HFFc6 (cell line): ENCODE measurements around the gene EPHB1. TPM values are rescaled to one million over a fixed set of nuclear protein-coding genes. Genes with fewer than 3 reads are reported as not detected.

ENCODE experiments used
- DNase-seq: peaks from one replicate; pipeline ENCODE4 v3.0.0-alpha.2; 2018
- H3K27ac Mint-ChIP-seq: 2 replicates; pipeline ENCODE4 v1.8.0; 2020; ENCODE audit warnings: mild to moderate bottlenecking, mixed read lengths
- H3K27me3 Mint-ChIP-seq: 2 replicates; pipeline ENCODE4 v1.8.0; 2021; ENCODE audit warnings: mild to moderate bottlenecking, moderate library complexity, mixed read lengths; ENCODE audit not compliant: insufficient read depth
- H3K36me3 Mint-ChIP-seq: 2 replicates; pipeline ENCODE4 v1.8.0; 2021; ENCODE audit warnings: low read depth, mixed read lengths
- H3K4me1 Mint-ChIP-seq: 2 replicates; pipeline ENCODE4 v1.8.0; 2020; ENCODE audit warnings: low read depth, mixed read lengths
- H3K4me3 Mint-ChIP-seq: 2 replicates; pipeline ENCODE4 v1.8.0; 2020; ENCODE audit warnings: mild to moderate bottlenecking, moderate library complexity, mixed read lengths
- H3K9me3 Mint-ChIP-seq: 2 replicates; pipeline ENCODE4 v1.8.0; 2020; ENCODE audit warnings: mild to moderate bottlenecking, mixed read lengths
- total RNA-seq, 6 experiments: library from RNA; stranded (reverse); fragmentation: NEBNext Ultra II Directional; extraction: Animal tissue kit (Norgen Biotek cat#: 25700); gene quantifications; 2 replicates in 1 of 6; 3 replicates in 5 of 6; pipeline ENCODE4 v1.2.3, GENCODE V29; 2021
- TF ChIP-seq, protein P1 (sequence below): fragments of 200-600 bp; sonication (generic); IDR thresholded peaks from 2 replicates; pipeline ENCODE4 v1.5.0; 2021; ENCODE audit warnings: antibody characterized with exemption, mild to moderate bottlenecking

The EPHB1 gene
- total RNA-seq, 6 experiments from 2014 or later, result 0.88 to 2.6 (median 1.0) TPM

GRCh38 chr3:134790065-134790464, 5.0 kb upstream of the EPHB1 start:
- Mint-ChIP-seq H3K27ac (no peak overlapping the region), H3K4me3 (no peak overlapping the region), H3K9me3 (no peaks in the 10 kb centered on the region), H3K36me3 (no peaks in the 10 kb centered on the region), H3K4me1 (no peaks in the 10 kb centered on the region), H3K27me3 (peaks cover 20% of the 10 kb centered on the region)
- DNase-seq, result no peak
- TF ChIP-seq, protein P1, sequence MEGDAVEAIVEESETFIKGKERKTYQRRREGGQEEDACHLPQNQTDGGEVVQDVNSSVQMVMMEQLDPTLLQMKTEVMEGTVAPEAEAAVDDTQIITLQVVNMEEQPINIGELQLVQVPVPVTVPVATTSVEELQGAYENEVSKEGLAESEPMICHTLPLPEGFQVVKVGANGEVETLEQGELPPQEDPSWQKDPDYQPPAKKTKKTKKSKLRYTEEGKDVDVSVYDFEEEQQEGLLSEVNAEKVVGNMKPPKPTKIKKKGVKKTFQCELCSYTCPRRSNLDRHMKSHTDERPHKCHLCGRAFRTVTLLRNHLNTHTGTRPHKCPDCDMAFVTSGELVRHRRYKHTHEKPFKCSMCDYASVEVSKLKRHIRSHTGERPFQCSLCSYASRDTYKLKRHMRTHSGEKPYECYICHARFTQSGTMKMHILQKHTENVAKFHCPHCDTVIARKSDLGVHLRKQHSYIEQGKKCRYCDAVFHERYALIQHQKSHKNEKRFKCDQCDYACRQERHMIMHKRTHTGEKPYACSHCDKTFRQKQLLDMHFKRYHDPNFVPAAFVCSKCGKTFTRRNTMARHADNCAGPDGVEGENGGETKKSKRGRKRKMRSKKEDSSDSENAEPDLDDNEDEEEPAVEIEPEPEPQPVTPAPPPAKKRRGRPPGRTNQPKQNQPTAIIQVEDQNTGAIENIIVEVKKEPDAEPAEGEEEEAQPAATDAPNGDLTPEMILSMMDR, result no peak

DNA sequence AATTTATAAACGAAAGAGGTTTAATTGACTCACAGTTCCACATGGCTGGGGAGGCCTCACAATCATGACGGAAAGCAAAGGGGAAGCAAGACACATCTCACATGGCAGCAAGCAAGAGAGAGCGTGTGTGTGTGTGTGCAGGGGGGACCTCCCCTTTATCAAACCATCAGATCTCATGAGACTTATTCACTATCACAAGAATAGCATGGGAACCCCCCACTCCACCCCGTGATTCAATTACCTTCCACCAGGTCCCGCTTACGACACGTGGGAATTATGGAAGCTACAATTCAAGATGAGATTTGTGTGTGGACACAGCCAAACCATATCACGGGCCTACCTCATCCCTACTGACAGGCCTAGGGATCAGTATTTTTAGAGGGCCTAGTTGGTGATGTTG, 3.1 kb upstream of the EPHB1 start:
- H3K9me3 Mint-ChIP-seq, result no peaks in the 10 kb centered on the region
- TF ChIP-seq, protein P1, result no peak
- H3K27me3 Mint-ChIP-seq, result peaks cover 22% of the 10 kb centered on the region
- no peak for DNase-seq
- H3K36me3 Mint-ChIP-seq, result no peaks in the 10 kb centered on the region
- no peak overlapping the region for H3K4me3 Mint-ChIP-seq
- no peak overlapping the region for H3K27ac Mint-ChIP-seq
- peaks cover 2% of the 10 kb centered on the region; the same call in 1 of the 2 replicates for H3K4me1 Mint-ChIP-seq

GRCh38 chr3:134792700-134793099, 2.4 kb upstream of the EPHB1 start:
- Mint-ChIP-seq H3K27me3 (peaks cover 25% of the 10 kb centered on the region), H3K4me1 (peaks cover 9% of the 10 kb centered on the region; the same call in 1 of the 2 replicates), H3K36me3 (no peaks in the 10 kb centered on the region), H3K27ac (no peak overlapping the region), H3K9me3 (no peaks in the 10 kb centered on the region), H3K4me3 (no peak overlapping the region)
- TF ChIP-seq, protein P1, result no peak
- DNase-seq, result no peak

GRCh38 chr3:134793562-134793961, 1.5 kb upstream of the EPHB1 start:
- Mint-ChIP-seq H3K27ac (no peak overlapping the region), H3K27me3 (peaks cover 26% of the 10 kb centered on the region), H3K4me3 (no peak overlapping the region), H3K9me3 (no peaks in the 10 kb centered on the region), H3K4me1 (peaks cover 9% of the 10 kb centered on the region; the same call in 1 of the 2 replicates), H3K36me3 (no peaks in the 10 kb centered on the region)
- no peak for DNase-seq
- TF ChIP-seq, protein P1, result no peak

DNA sequence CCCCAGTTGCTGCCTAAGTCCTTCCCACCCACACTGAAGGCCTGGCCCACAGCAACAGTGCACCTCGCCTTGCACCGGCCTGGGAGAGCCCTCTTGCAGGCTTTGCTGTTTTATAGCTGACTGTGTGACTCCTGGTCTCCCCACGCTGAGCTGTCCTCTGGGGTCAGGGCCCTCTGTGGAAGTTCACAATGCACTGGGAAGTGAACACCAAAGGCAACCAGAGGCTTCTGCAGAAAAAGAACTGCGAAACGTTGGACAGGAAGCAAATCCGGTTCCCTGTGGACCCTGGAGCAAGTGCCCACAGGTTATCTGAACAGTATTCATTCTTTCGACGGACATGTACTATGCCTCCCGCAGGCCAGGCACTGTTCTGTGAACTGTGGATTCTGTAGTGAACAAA, 737 bp upstream of the EPHB1 start:
- no peaks in the 10 kb centered on the region for H3K36me3 Mint-ChIP-seq
- no peak for DNase-seq
- TF ChIP-seq, protein P1, result no peak
- H3K4me1 Mint-ChIP-seq, result peaks cover 13% of the 10 kb centered on the region
- no peaks in the 10 kb centered on the region for H3K9me3 Mint-ChIP-seq
- H3K27ac Mint-ChIP-seq, result no peak overlapping the region
- peaks cover 23% of the 10 kb centered on the region for H3K27me3 Mint-ChIP-seq
- H3K4me3 Mint-ChIP-seq, result peak overlapping the region; percentile 94
